LNCaP clone FGC (cell line): Measurements from ENCODE around the gene RAD21L1.
A peak's percentile ranks its signal among the peaks of the same experiment; 100 is the strongest.

Experiments used
- DNase-seq: peaks from one replicate; pipeline ENCODE4 v3.0.0-alpha.2; 2011; ENCODE audit warnings: low read depth
- H3K4me3 ChIP-seq: 2 replicates; pipeline ENCODE4 v1.5.1; 2011; ENCODE audit warnings: mild to moderate bottlenecking, low read depth, low read length, control low read depth
- CTCF ChIP-seq: IDR thresholded peaks from 2 replicates; pipeline ENCODE4 v1.5.1; 2012; ENCODE audit warnings: mild to moderate bottlenecking; ENCODE audit not compliant: control insufficient read depth, insufficient read depth; ENCODE audit errors: extremely low read depth

Gene RAD21L1

DNA sequence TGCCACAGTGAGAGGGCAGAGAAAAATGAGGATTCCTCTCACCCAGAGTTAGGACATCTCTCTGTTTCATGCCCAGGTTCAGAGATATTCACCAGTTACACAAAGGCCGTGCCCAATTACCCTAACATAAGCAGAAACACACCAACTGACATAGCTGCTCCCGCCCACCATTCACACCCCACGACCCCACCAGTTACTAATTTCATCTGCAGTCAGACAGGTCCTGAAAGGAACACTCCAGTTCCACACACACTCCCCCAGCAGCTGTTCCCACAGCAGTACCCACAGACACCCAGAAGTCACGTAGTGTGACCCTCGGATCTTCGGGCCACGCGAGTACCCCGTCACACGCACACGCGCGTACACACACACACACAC, 41.6 kb upstream of the RAD21L1 start:
- no peak for TF ChIP-seq CTCF
- H3K4me3 ChIP-seq = no peak overlapping the region

DNA sequence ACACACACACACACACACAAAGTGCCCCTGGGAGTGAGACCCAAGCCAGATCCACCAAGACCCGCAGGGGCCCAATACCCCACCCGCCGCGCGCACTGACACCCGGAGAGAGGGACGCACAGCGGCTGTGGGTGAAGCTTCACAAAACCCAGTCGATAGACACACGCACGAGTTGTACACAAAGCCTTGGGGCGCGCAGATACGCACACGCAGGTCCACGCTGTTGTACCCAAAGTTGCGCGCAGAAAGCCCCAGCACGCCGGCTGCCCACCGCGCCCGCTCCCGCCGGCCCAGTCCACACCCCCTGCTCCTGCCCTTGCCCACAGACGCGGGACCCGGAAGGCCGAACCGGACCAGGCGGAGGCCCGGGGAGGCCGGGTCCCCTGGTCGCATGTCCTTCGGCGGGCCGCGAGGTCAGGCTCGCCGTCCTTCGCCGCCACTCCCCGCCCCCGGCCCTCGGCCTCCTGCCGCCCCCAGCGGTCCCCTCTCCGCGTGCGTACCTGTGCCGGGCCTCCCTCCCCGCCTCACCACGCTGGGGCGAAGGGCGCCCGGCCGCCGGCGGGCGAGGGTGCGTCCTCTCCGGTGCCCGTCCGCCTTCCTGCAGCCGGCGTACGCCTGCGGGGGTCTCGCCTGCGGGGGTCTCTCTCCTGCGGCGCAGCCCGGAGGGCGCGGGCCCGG, 41.1 kb upstream of the RAD21L1 start, which contains the start of gene TMEM74B:
TSS of gene TMEM74B (minus strand) at position 344 of the 678 bp plus-strand sequence. CDS start 1,180 bp downstream, outside the sequence.
- DNase-seq = no peak
- no peak for TF ChIP-seq CTCF
- H3K4me3 ChIP-seq = peak within 1 kb of the TSS; percentile 32; the same call in 1 of the 2 replicates

More for the DNA sequence above, 41.6 kb upstream of the RAD21L1 start:
- no peak for DNase-seq

DNA sequence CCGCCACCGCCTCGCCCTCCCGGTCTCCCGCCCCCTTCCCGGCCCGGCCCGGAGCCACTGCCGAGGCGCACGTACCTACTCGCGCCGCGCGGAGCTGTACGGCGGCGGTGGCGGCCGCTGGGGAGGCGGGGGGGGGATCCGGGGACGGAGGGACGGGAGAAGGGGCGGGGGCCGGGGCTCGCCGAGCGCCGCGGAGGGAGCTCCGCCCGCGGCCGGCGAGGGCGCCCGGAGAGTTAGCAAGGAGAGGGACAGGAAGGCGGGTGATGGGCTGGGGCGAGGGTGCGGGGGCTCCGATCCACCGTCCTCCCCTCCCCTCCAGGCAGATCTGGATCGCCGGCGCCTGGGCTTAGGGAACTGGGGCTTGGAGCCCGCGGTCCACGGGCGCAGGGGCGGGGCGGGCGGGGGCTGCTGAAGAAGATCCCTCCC, 40.5 kb upstream of the RAD21L1 start:
- DNase-seq = no peak
- TF ChIP-seq CTCF = 0 out of 2 replicates have a peak, but pooled peaks have one; percentile 0
- H3K4me3 ChIP-seq = peak overlapping the region; percentile 32; the same call in 1 of the 2 replicates

DNA sequence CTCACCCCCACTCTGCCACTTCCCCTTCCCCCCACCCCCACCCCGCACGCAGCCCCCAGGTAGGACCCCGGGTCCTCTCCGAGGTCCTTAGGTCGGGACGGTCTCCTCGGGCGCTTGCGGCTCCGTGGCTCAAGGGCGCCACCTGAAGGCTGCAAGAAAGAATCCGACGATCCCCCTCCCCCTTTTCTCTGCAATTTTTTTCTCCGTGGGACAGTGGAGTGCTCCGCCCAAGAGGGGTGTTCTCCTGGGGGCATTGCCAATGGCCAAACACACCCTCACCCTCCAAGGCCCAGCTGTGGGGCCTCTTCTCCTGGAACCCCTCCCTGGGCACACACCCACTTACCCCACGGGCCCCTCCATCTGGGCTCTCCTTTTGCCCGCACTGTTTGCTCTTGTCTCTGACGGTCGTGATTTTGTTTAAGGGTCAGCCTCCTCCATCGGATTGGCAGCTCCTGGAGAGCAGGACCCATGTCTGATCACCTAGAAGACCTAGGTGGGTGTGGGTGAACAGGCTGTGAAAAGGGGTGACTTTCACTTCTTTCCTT, 40.0 kb upstream of the RAD21L1 start:
- peak overlapping the region; percentile 32; the same call in 1 of the 2 replicates for H3K4me3 ChIP-seq
- DNase-seq = no peak
- TF ChIP-seq CTCF = peak; percentile 72

DNA sequence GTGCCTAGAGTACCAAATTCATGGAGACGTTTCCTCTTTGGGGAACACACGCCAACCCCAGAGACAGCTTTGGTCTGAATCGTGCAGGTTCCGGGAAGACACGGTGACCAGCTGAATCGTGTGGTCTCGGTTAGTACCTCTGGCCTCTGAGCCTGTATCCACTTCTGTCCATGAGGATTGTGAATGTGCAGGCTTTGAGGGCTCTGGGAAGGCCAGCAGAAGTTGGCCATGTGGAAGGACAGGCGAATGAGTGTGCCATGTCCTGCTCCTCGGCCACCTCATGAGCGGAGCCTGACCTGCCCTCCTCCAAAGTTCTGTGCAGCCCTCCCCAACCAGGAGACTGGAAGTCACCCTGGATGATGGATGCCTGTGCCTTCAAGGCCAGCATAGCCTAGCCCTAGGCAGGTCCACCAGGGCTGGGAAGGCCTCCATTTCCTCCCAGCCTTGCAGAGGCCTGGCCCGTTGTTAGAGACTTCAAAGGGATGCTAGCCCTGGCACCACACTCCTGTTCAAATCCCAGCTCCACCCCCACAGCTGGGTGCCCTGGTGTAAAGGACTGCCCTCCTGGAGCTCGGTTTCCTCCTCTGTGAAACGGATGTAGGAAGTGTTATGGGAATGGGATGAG, 39.4 kb upstream of the RAD21L1 start:
- no peak overlapping the region for H3K4me3 ChIP-seq
- DNase-seq = no peak

GRCh38 chr20:1187605-1188171, 38.2 kb upstream of the RAD21L1 start:
- H3K4me3 ChIP-seq = no peak overlapping the region
- DNase-seq = no peak
- TF ChIP-seq CTCF = no peak

More for the DNA sequence above, 39.4 kb upstream of the RAD21L1 start:
- no peak for TF ChIP-seq CTCF
